ENCODE results near the gene UBTD2.

Gene UBTD2

DNA sequence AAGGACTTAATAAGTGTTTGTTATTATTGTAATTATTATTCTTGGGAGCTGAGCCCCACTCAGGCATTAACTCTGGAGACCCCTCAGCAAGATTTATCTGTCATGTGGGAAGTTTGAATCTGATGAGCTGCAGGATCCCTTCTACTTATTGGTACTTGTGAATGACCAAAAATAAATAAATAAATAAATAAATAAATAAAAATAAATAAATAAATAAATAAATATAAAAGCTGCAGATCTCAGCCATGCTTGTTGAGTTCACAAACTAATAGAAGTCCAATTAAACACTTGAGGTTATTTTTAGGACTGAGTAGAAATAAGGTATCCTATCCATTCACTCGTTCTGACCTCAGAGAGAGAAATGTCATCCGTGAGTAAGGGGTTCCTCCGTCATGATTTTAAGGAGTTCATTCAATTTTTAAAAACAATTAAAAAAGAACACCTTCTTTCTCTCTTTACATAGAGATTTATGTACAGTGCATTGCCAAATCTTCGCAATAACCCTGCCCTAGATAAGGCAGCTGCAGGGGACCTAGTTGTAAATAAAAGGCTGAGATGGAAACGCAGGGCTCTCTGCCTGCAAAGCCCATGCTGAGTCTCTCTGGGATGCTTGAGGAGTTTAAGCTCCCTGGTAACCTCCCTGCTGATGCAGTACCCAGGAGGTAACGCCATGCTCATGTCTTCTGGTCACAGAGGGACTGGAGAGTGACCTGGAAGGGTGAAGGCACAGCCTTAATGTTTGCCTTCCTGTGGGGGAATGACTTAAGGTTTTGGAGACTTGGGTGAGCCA is 88.4 kb downstream of the UBTD2 start:
- Histone ChIP-seq H3F3A (ENCODE audit: insufficient read depth, low read length) (no peaks in the 10 kb centered on the region), H3K9ac (ENCODE audit: low read length) (no peak overlapping the region), H3K79me2 (ENCODE audit: low read length) (no peaks in the 10 kb centered on the region), H3K9me2 (replicated peaks; ENCODE audit: insufficient read depth, low read length) (no peaks in the 10 kb centered on the region), H2AFZ (ENCODE audit: low read length) (no peak overlapping the region), H3K4me1 (ENCODE audit: low read length) (no peaks in the 10 kb centered on the region), H3K27me3 (replicated peaks; ENCODE audit: insufficient read depth, low read length) (no peaks in the 10 kb centered on the region), H3K27ac (ENCODE audit: low read length) (no peak overlapping the region), H3K36me3 (replicated peaks; ENCODE audit: insufficient read depth, low read length) (no peaks in the 10 kb centered on the region), H4K20me1 (ENCODE audit: insufficient read depth, low read length) (no peaks in the 10 kb centered on the region), H3K9me3 (replicated peaks; ENCODE audit: insufficient read depth, low read length) (no peaks in the 10 kb centered on the region), H3K4me2 (ENCODE audit: low read depth, low read length) (no peak overlapping the region), H3K4me3 (ENCODE audit: low read length) (no peak overlapping the region)
- no peak for DNase-seq
- TF ChIP-seq EZH2 (optimal IDR thresholded peaks at IDR 0.05; ENCODE audit: low read depth, low read length) (no peak), EZH2phosphoT487 (IDR thresholded peaks at IDR 0.05; ENCODE audit: low read length) (no peak)
- TF ChIP-seq, protein P1, sequence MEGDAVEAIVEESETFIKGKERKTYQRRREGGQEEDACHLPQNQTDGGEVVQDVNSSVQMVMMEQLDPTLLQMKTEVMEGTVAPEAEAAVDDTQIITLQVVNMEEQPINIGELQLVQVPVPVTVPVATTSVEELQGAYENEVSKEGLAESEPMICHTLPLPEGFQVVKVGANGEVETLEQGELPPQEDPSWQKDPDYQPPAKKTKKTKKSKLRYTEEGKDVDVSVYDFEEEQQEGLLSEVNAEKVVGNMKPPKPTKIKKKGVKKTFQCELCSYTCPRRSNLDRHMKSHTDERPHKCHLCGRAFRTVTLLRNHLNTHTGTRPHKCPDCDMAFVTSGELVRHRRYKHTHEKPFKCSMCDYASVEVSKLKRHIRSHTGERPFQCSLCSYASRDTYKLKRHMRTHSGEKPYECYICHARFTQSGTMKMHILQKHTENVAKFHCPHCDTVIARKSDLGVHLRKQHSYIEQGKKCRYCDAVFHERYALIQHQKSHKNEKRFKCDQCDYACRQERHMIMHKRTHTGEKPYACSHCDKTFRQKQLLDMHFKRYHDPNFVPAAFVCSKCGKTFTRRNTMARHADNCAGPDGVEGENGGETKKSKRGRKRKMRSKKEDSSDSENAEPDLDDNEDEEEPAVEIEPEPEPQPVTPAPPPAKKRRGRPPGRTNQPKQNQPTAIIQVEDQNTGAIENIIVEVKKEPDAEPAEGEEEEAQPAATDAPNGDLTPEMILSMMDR (IDR thresholded peaks at IDR 0.05; ENCODE audit: low read length) = no peak

DNA sequence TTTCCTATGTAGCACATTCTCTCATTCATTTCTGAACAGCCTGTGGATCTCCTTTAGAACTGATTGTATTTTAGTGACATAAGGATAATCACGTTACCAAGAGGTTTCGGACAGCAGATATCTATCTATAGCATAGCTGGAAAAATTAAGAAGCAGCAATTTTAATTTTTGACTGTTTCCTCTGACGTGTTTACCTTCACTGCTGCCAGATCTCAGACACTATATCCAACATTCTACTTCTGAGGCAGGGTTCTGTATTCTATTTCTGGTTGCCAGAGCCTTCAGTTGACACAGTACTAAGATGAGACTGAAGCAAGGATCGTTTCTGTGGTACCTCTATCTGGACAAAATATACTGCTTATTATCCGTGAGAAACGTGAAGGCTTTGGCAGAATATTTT is 89.7 kb downstream of the UBTD2 start, which contains the start of gene EFCAB9:
TSS of gene EFCAB9 (plus strand) at position 301 of the 400 bp plus-strand sequence. CDS start at position 302, 1 bp downstream.
- Histone ChIP-seq H3K4me3 (ENCODE audit: low read length) (no peak within 1 kb of the TSS), H3K9ac (ENCODE audit: low read length) (no peak within 1 kb of the TSS), H3K9me2 (replicated peaks; ENCODE audit: insufficient read depth, low read length) (no peaks in the 10 kb centered on the region), H2AFZ (ENCODE audit: low read length) (no peak within 1 kb of the TSS), H3K79me2 (ENCODE audit: low read length) (no peaks in the 10 kb centered on the region), H3K27ac (ENCODE audit: low read length) (no peak within 1 kb of the TSS), H3K4me2 (ENCODE audit: low read depth, low read length) (no peak within 1 kb of the TSS), H3K27me3 (replicated peaks; ENCODE audit: insufficient read depth, low read length) (no peaks in the 10 kb centered on the region), H3K9me3 (replicated peaks; ENCODE audit: insufficient read depth, low read length) (no peaks in the 10 kb centered on the region), H3F3A (ENCODE audit: insufficient read depth, low read length) (no peaks in the 10 kb centered on the region), H3K4me1 (ENCODE audit: low read length) (no peaks in the 10 kb centered on the region), H4K20me1 (ENCODE audit: insufficient read depth, low read length) (no peaks in the 10 kb centered on the region), H3K36me3 (replicated peaks; ENCODE audit: insufficient read depth, low read length) (no peaks in the 10 kb centered on the region)
- DNase-seq = no peak
- TF ChIP-seq, protein P1 (IDR thresholded peaks at IDR 0.05; ENCODE audit: low read length) = no peak
- TF ChIP-seq EZH2 (optimal IDR thresholded peaks at IDR 0.05; ENCODE audit: low read depth, low read length) = no peak
- no peak for TF ChIP-seq EZH2phosphoT487 (IDR thresholded peaks at IDR 0.05; ENCODE audit: low read length)

DNA sequence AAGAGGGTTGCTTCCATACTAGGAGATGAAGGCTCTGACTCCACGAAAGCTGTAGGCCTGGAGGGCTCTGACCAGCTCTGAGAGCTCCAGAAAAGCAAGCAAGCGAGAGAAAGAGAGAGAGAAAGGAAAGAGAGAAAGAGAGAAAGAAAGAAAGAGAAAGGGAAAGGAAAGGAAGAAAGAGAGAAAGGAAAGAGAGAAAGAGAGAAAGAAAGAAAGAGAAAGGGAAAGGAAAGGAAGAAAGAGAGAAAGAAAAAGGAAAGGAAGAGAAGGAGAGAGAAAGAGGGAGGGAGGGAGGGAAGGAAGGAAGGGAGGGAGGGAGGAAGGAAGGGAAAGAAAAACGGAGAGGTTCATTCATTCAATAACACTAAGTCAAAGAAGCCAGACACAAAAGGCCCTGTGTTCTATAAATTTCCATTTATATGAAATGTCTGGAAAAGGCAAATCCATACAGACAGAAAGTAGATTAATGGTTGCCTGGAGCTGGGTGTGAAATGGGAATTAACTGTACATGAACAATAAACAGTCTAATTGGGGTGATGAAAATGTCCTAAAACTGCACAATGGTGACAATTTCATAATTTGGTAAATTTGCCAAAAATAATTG is 93.8 kb downstream of the UBTD2 start:
- Histone ChIP-seq H3K9me3 (replicated peaks; ENCODE audit: insufficient read depth, low read length) (no peaks in the 10 kb centered on the region), H2AFZ (ENCODE audit: low read length) (no peak overlapping the region), H3K9me2 (replicated peaks; ENCODE audit: insufficient read depth, low read length) (no peaks in the 10 kb centered on the region), H3K27me3 (replicated peaks; ENCODE audit: insufficient read depth, low read length) (no peaks in the 10 kb centered on the region), H3K4me3 (ENCODE audit: low read length) (no peak overlapping the region), H3K4me2 (ENCODE audit: low read depth, low read length) (no peak overlapping the region), H3K27ac (ENCODE audit: low read length) (no peak overlapping the region), H3K79me2 (ENCODE audit: low read length) (peaks cover 31% of the 10 kb centered on the region), H3K36me3 (replicated peaks; ENCODE audit: insufficient read depth, low read length) (no peaks in the 10 kb centered on the region), H4K20me1 (ENCODE audit: insufficient read depth, low read length) (no peaks in the 10 kb centered on the region), H3F3A (ENCODE audit: insufficient read depth, low read length) (peaks cover 36% of the 10 kb centered on the region), H3K9ac (ENCODE audit: low read length) (no peak overlapping the region), H3K4me1 (ENCODE audit: low read length) (peaks cover 7% of the 10 kb centered on the region)
- TF ChIP-seq EZH2phosphoT487 (IDR thresholded peaks at IDR 0.05; ENCODE audit: low read length) = no peak
- TF ChIP-seq, protein P1 (IDR thresholded peaks at IDR 0.05; ENCODE audit: low read length) = no peak
- TF ChIP-seq EZH2 (optimal IDR thresholded peaks at IDR 0.05; ENCODE audit: low read depth, low read length) = no peak
- DNase-seq = no peak

Data from MM.1S (cell line).